CD14-positive monocyte (primary cell): Measurements from ENCODE around the gene CAST. TPM values are rescaled to one million over a fixed set of nuclear protein-coding genes. Genes with fewer than 3 reads are reported as not detected.

Experiments
- DNase-seq, 3 donors: peaks; one replicate each; pipeline ENCODE4 v3.0.0-alpha.2; 2011 to 2022
- H2AFZ ChIP-seq: 2 replicates; pipeline ENCODE4 v1.6.0; 2012; ENCODE audit warnings: mild to moderate bottlenecking, low read depth, low read length, inconsistent platforms; ENCODE audit not compliant: insufficient read depth, poor library complexity, severe bottlenecking
- H3K27ac ChIP-seq, 2 donors: 1 replicate in 1 of 2; 2 replicates in 1 of 2; pipeline ENCODE4 v1.5.1; 2012 to 2013; ENCODE audit warnings: low read length in 2 of 2, control low read depth in 1 of 2, inconsistent platforms in 1 of 2, low read depth in 1 of 2, mild to moderate bottlenecking in 1 of 2
- H3K27me3 ChIP-seq, 2 donors: one replicate each; pipeline versions ENCODE4 v1.6.0 to v1.6.1; 2011 to 2013; ENCODE audit warnings: low read length in 2 of 2; ENCODE audit not compliant: control insufficient read depth in 2 of 2, insufficient read depth in 2 of 2
- H3K36me3 ChIP-seq, 2 donors: replicated peaks in 1 of 2; 1 replicate in 1 of 2; 2 replicates in 1 of 2; pipeline versions ENCODE4 v1.5.1 to v1.6.1; 2012 to 2013; ENCODE audit warnings: low read length in 2 of 2, control low read depth in 1 of 2, inconsistent platforms in 1 of 2, mild to moderate bottlenecking in 1 of 2; ENCODE audit not compliant: insufficient read depth in 2 of 2, control insufficient read depth in 1 of 2
- H3K4me1 ChIP-seq, 2 donors: 1 replicate in 1 of 2; 2 replicates in 1 of 2; pipeline versions ENCODE4 v1.5.1 to v1.6.1; 2012 to 2013; ENCODE audit warnings: low read length in 2 of 2, control low read depth in 1 of 2, inconsistent platforms in 1 of 2, mild to moderate bottlenecking in 1 of 2, moderate library complexity in 1 of 2; ENCODE audit not compliant: insufficient read depth in 2 of 2, control insufficient read depth in 1 of 2
- H3K4me2 ChIP-seq: replicated peaks from 2 replicates; pipeline ENCODE3; 2012; ENCODE audit warnings: low read length, moderate library complexity, mild to moderate bottlenecking; ENCODE audit not compliant: poor library complexity, severe bottlenecking; ENCODE audit errors: extremely low read depth
- H3K4me3 ChIP-seq, 3 experiments: fragments of 200-600 bp in 1 of 3; sonication (generic) in 1 of 3; replicated peaks in 1 of 3; 1 replicate in 2 of 3; 2 replicates in 1 of 3; pipeline ENCODE4 v1.5.1; 2011 to 2013; ENCODE audit warnings: low read length in 3 of 3, mild to moderate bottlenecking in 3 of 3, control low read depth in 2 of 3, low read depth in 2 of 3, inconsistent platforms in 1 of 3, moderate library complexity in 1 of 3
- H3K79me2 ChIP-seq: 2 replicates; pipeline ENCODE4 v1.6.0; 2012; ENCODE audit warnings: mild to moderate bottlenecking, control low read depth, inconsistent platforms, low read length, moderate library complexity; ENCODE audit not compliant: insufficient read depth
- H3K9ac ChIP-seq: 2 replicates; pipeline ENCODE4 v1.6.0; 2017; ENCODE audit warnings: low read length, mild to moderate bottlenecking; ENCODE audit not compliant: insufficient read depth, poor library complexity, severe bottlenecking
- H3K9me3 ChIP-seq, 2 donors: replicated peaks in 1 of 2; 1 replicate in 1 of 2; 2 replicates in 1 of 2; pipeline versions ENCODE4 v1.5.1 to v1.6.1; 2012 to 2013; ENCODE audit warnings: low read length in 2 of 2, control low read depth in 1 of 2; ENCODE audit not compliant: control insufficient read depth in 1 of 2, insufficient read depth in 1 of 2
- H4K20me1 ChIP-seq: 2 replicates; pipeline ENCODE4 v1.6.0; 2012; ENCODE audit warnings: mild to moderate bottlenecking, low read length, control low read depth, moderate library complexity; ENCODE audit not compliant: insufficient read depth
- H3K27ac Mint-ChIP-seq, 7 donors: one replicate each; pipeline ENCODE4 v1.8.0; 2020; ENCODE audit warnings: mild to moderate bottlenecking in 7 of 7, mixed read lengths in 7 of 7, moderate library complexity in 6 of 7, inconsistent platforms in 2 of 7
- H3K27me3 Mint-ChIP-seq, 3 donors: one replicate each; pipeline ENCODE4 v1.8.0; 2021 to 2022; ENCODE audit warnings: low read depth in 3 of 3, mild to moderate bottlenecking in 3 of 3, mixed read lengths in 3 of 3, moderate library complexity in 3 of 3, inconsistent platforms in 1 of 3
- H3K36me3 Mint-ChIP-seq, 2 donors: one replicate each; pipeline ENCODE4 v1.8.0; 2020; ENCODE audit warnings: mixed read lengths in 2 of 2, inconsistent platforms in 1 of 2, mild to moderate bottlenecking in 1 of 2
- H3K4me1 Mint-ChIP-seq: one replicate; pipeline ENCODE4 v1.8.0; 2020; ENCODE audit warnings: mild to moderate bottlenecking, mixed read lengths
- H3K4me3 Mint-ChIP-seq, 2 donors: one replicate each; pipeline ENCODE4 v1.8.0; 2020; ENCODE audit warnings: mild to moderate bottlenecking in 2 of 2, mixed read lengths in 2 of 2, moderate library complexity in 1 of 2
- H3K9me3 Mint-ChIP-seq, 7 donors: one replicate each; pipeline ENCODE4 v1.8.0; 2020 to 2022; ENCODE audit warnings: mixed read lengths in 7 of 7, mild to moderate bottlenecking in 6 of 7, moderate library complexity in 6 of 7, inconsistent platforms in 2 of 7
- WGBS: methylation state at CpG from one replicate; pipeline ENCODE4 v1.1.5; 2013; ENCODE audit warnings: missing lambda C conversion rate; ENCODE audit not compliant: insufficient coverage; 5-methylcytosine and 5-hydroxymethylcytosine counted together
- intact Hi-C, 2 donors: fragments of 100-400 bp; cut with micrococcal nuclease; formaldehyde crosslinking; loops; one replicate each; pipeline versions ENCODE4 v1.15.0 to v1.15.1; 2023
- polyA plus RNA-seq, 3 donors: library from polyadenylated mRNA; depleted of rRNA in 1 of 3; unstranded in 2 of 3; stranded (reverse) in 1 of 3; fragments of 300-500 nt in 2 of 3; fragments of >200 nt in 1 of 3; fragmentation: Illumina TruSeq in 2 of 3; gene quantifications; 1 replicate in 2 of 3; 2 replicates in 1 of 3; pipeline ENCODE4 v1.2.3, GENCODE V29; 2012 to 2021
- TF ChIP-seq, protein P1 (sequence below): fragments of 200-600 bp; IDR thresholded peaks from one replicate; pipeline ENCODE4 v1.8.0; 2022; ENCODE audit warnings: antibody characterized with exemption, mild to moderate bottlenecking

Gene CAST
- polyA plus RNA-seq, 3 donors: 49.6 to 125 (median 76.8) TPM

DNA sequence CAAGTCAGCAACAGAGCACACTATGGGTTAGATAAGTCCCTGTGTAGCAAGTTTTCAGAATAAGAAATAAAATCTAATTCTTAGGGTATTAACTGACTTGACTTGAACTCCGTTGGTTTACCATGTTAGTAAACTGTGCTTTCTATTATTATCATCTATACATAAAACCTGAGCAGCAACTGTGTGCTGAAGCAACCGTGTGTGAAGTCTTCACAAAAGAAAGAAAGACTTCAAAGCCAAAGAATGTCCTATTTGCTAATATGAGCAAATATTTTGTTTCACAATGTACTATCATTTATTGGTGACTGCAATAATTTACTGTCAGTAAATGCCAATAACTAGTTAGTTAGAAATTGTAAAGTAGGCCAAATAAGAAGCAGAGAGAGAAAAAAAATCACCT is 112.9 kb downstream of the CAST start:
- H3K4me3 ChIP-seq: no peak overlapping the region
- H3K4me2 ChIP-seq: no peak overlapping the region
- H3K27ac Mint-ChIP-seq: no peak overlapping the region
- H3K27ac ChIP-seq: no peak overlapping the region
- DNase-seq: no peak
- peaks cover 0 to 2% (median 0%) of the 10 kb centered on the region in 3 donors for H3K27me3 Mint-ChIP-seq
- H3K9me3 ChIP-seq: no peaks in the 10 kb centered on the region
- intact Hi-C loops: no loop called here
- no peak overlapping the region for H3K9ac ChIP-seq
- H3K36me3 Mint-ChIP-seq: peaks cover 82 to 95% of the 10 kb centered on the region in 2 donors
- TF ChIP-seq, protein P1, sequence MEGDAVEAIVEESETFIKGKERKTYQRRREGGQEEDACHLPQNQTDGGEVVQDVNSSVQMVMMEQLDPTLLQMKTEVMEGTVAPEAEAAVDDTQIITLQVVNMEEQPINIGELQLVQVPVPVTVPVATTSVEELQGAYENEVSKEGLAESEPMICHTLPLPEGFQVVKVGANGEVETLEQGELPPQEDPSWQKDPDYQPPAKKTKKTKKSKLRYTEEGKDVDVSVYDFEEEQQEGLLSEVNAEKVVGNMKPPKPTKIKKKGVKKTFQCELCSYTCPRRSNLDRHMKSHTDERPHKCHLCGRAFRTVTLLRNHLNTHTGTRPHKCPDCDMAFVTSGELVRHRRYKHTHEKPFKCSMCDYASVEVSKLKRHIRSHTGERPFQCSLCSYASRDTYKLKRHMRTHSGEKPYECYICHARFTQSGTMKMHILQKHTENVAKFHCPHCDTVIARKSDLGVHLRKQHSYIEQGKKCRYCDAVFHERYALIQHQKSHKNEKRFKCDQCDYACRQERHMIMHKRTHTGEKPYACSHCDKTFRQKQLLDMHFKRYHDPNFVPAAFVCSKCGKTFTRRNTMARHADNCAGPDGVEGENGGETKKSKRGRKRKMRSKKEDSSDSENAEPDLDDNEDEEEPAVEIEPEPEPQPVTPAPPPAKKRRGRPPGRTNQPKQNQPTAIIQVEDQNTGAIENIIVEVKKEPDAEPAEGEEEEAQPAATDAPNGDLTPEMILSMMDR: no peak
- H3K9me3 Mint-ChIP-seq: no peaks in the 10 kb centered on the region
- H3K4me1 ChIP-seq: no peaks in the 10 kb centered on the region
- H3K4me3 Mint-ChIP-seq: no peak overlapping the region
- H3K36me3 ChIP-seq: peaks cover 100% of the 10 kb centered on the region in 2 donors
- WGBS: no CpG with 5 or more reads among the region's 2 CpGs
- no peak overlapping the region for H2AFZ ChIP-seq
- H3K4me1 Mint-ChIP-seq: no peaks in the 10 kb centered on the region
- H3K79me2 ChIP-seq: no peaks in the 10 kb centered on the region
- H3K27me3 ChIP-seq: no peaks in the 10 kb centered on the region
- peaks cover 57% of the 10 kb centered on the region for H4K20me1 ChIP-seq

DNA sequence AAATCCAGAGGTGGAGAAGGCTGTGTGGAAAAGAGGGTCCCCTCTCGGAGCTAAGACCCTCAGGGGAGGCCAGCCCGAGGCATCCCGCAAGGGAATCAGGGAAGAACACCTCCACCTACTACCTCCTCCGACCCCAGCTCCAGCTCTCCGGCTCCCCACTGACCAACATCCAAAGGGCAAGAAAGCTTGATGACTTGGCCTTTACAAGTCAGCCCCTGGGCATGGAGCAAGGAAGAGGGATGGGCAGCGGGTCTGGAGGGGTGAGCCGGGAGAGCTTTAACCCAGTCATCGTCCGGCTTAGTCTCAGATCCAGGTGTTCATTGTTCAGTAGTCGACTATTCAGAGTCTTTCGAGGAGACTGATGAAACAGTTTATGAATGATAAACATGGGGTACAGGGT is 113.5 kb downstream of the CAST start:
- intact Hi-C loops: no loop called here
- Histone ChIP-seq H3K36me3 (peaks cover 100% of the 10 kb centered on the region in 2 donors), H3K27ac (peak overlapping the region in 1 of 2 donors; percentile 25), H3K4me2 (no peak overlapping the region), H3K4me3 (no peak overlapping the region), H4K20me1 (peaks cover 51% of the 10 kb centered on the region), H3K27me3 (no peaks in the 10 kb centered on the region), H3K9ac (no peak overlapping the region), H3K9me3 (no peaks in the 10 kb centered on the region), H3K79me2 (no peaks in the 10 kb centered on the region), H3K4me1 (no peaks in the 10 kb centered on the region), H2AFZ (no peak overlapping the region)
- H3K36me3 Mint-ChIP-seq: peaks cover 83 to 95% of the 10 kb centered on the region in 2 donors
- H3K27me3 Mint-ChIP-seq: peaks cover 0 to 2% (median 0%) of the 10 kb centered on the region in 3 donors
- no peak for DNase-seq
- H3K27ac Mint-ChIP-seq: peak overlapping the region in 2 of 7 donors; percentile 21 to 30
- 95% methylated on average over 6 of the region's 11 CpGs for WGBS
- TF ChIP-seq, protein P1: no peak
- H3K4me3 Mint-ChIP-seq: no peak overlapping the region
- H3K9me3 Mint-ChIP-seq: no peaks in the 10 kb centered on the region
- no peaks in the 10 kb centered on the region for H3K4me1 Mint-ChIP-seq
